ENCODE measurements around the gene GDF11. TPM values are rescaled to one million over a fixed set of nuclear protein-coding genes. Genes with fewer than 3 reads are reported as not detected.

Gene GDF11
- 16.6 and 17.3 TPM in 2 replicates for total RNA-seq

- intact Hi-C loops (cut with micrococcal nuclease), result loop anchor here (1.0 to 2.0 kb wide), 3 partner anchors 74 to 726 kb away; partner anchors contain the start of genes PA2G4, SARNP and SPRYD4
Measured at GRCh38 chr12:55742719-55743405, at the start of gene GDF11. GDF11 (plus strand) TSS chr12:55743122; CDS start chr12:55743317, 195 bp downstream.

GRCh38 chr12:55693323-55694187 lies 49.4 kb upstream of the GDF11 start:
- intact Hi-C loops (cut with micrococcal nuclease), result no loop called here

- intact Hi-C loops (cut with micrococcal nuclease), result no loop called here
Measured at GRCh38 chr12:55694188-55694515, 48.8 kb upstream of the GDF11 start.

- intact Hi-C loops (cut with micrococcal nuclease), result no loop called here
Measured at GRCh38 chr12:55694651-55695050, 48.3 kb upstream of the GDF11 start.

GRCh38 chr12:55695349-55695748 lies 47.6 kb upstream of the GDF11 start:
- intact Hi-C loops (cut with micrococcal nuclease), result no loop called here

- intact Hi-C loops (cut with micrococcal nuclease), result no loop called here
Measured at GRCh38 chr12:55696141-55696540, 46.8 kb upstream of the GDF11 start.

GRCh38 chr12:55696796-55697462 lies 46.0 kb upstream of the GDF11 start:
- intact Hi-C loops (cut with micrococcal nuclease), result no loop called here

- intact Hi-C loops (cut with micrococcal nuclease), result no loop called here
Measured at GRCh38 chr12:55697686-55698085, 45.2 kb upstream of the GDF11 start.

GRCh38 chr12:55698241-55698955 lies 44.5 kb upstream of the GDF11 start:
- intact Hi-C loops (cut with micrococcal nuclease), result no loop called here

- intact Hi-C loops (cut with micrococcal nuclease), result no loop called here
Measured at GRCh38 chr12:55698965-55699364, 44.0 kb upstream of the GDF11 start.

GRCh38 chr12:55699471-55700055 lies 43.4 kb upstream of the GDF11 start:
- intact Hi-C loops (cut with micrococcal nuclease), result no loop called here

- intact Hi-C loops (cut with micrococcal nuclease), result no loop called here
Measured at GRCh38 chr12:55700255-55701018, 42.5 kb upstream of the GDF11 start.

GRCh38 chr12:55702861-55703260 lies 40.1 kb upstream of the GDF11 start:
- intact Hi-C loops (cut with micrococcal nuclease), result no loop called here

- intact Hi-C loops (cut with micrococcal nuclease), result no loop called here
Measured at GRCh38 chr12:55703288-55703687, 39.6 kb upstream of the GDF11 start.

- intact Hi-C loops (cut with micrococcal nuclease), result no loop called here
Measured at GRCh38 chr12:55703901-55704761, 38.8 kb upstream of the GDF11 start.

- intact Hi-C loops (cut with micrococcal nuclease), result no loop called here
Measured at GRCh38 chr12:55704824-55705718, 37.9 kb upstream of the GDF11 start.

- intact Hi-C loops (cut with micrococcal nuclease), result no loop called here
Measured at GRCh38 chr12:55705782-55706402, 37.0 kb upstream of the GDF11 start.
